NCI-H748 (cell line): Measurements from ENCODE around the gene PRDM13.
"Not testable (repeated sequence)": the region's sequence is repeated elsewhere in the genome, so short reads cannot be mapped to it uniquely, and the experiment has no call there.

ENCODE experiments used
- DNase-seq: peaks from one replicate; lab custom pipeline; 2025; ENCODE audit not compliant: unreplicated experiment; lab: John Stamatoyannopoulos, UW

Gene PRDM13

GRCh38 chr6:99622044-99622443, 15.4 kb downstream of the PRDM13 start:
- DNase-seq: not testable (repeated sequence)

- no peak for DNase-seq
Observed at GRCh38 chr6:99629293-99629692, 22.7 kb downstream of the PRDM13 start.

- DNase-seq: no peak
Observed at GRCh38 chr6:99637629-99638028, 31.0 kb downstream of the PRDM13 start.

DNA sequence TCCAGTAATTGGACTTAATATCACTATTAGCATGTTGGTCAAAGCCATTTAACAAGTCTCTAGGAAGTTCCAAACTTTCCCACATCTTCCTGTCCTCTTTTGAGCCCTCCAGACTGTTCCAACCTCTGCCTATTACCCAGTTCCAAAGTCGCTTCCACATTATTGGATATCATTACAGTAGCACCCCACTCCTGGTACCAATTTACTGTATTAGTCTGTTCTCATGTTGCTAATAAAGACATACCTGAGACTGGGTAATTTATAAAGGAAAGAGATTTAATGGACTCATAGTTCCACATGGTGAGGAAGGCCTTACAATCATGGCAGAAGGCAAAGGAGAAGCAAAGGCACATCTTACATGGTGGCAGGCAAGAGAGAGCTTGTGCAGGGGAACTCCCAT, 31.7 kb downstream of the PRDM13 start:
- DNase-seq: not testable (repeated sequence)

- no peak for DNase-seq
Observed at GRCh38 chr6:99641270-99641669, 34.6 kb downstream of the PRDM13 start.

DNA sequence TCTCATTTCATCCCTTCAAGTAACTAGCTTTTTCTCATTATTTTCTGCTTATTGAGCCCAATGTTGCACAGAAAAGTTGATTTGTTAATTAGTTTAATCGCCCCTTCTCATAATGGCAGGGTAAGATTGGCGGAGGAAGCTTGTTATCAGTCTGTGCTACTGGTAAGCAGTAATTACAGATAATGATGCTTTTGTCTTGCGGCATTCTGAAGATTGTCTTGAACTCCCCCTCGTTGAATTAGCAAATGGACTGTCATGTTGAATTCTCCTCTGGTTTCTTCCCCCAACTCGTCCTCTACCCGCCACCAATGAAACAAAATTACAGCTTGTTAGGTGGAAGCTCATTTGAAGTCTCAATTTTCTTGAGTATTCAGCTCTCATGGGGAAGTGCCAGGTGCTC, 39.4 kb downstream of the PRDM13 start:
- no peak for DNase-seq

- not testable (repeated sequence) for DNase-seq
Observed at GRCh38 chr6:99650091-99650571, 43.5 kb downstream of the PRDM13 start.

GRCh38 chr6:99660206-99660605, 53.6 kb downstream of the PRDM13 start:
- no peak for DNase-seq

DNA sequence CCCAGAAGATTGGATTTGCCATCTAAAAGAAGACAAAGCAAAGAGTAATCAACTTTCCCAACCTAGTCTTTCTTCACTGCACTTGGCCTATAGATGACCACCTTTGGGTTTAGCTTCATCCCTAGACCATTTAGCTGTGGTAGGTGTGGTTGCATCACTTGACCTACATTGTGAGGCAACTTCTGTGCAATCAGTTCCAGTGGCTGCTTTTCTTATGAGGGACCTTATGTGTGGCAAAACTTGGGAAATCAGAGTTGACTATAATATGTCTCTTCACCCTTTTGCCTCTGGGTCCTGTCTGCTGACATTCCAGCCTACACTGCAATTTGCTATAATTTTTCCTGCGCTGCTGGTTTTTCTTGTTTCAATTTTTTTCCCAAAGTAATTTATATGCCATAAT, 55.2 kb downstream of the PRDM13 start:
- DNase-seq: no peak

DNA sequence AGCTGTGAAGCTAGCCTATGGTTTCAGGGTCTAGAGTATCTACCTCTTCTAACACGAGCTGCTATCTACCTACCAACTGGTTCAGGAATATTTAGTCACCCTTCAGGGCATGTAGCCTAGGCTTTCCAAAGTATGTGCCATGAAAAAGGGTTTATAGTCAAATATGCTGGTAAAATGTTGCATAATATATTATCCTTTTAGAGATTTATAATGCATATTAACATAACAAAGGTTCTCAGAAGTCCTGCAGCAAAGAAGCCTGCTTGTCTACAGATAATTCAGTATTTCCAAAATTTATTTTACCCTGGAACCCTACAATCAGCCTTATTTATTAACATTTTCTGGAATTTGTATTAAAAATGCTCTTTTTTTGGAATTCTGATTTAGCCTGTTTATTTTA, 56.0 kb downstream of the PRDM13 start:
- DNase-seq: no peak
